IMR-90 (cell line): ENCODE results near the gene SEPHS1. TPM values are rescaled to one million over a fixed set of nuclear protein-coding genes. Genes with fewer than 3 reads are reported as not detected.
A peak's percentile ranks its signal among the peaks of the same experiment; 100 is the strongest.

ENCODE experiments used
- ATAC-seq: fragments of 200-7000 bp; cut with Tn5 transposase; 2 replicates; pipeline ENCODE4 v1.9.1; 2020; ENCODE audit warnings: low read depth, mild to moderate bottlenecking, moderate library complexity
- BruUV-seq: library from RNA; stranded (reverse); fragments of 400-500 nt; replicated peaks from 2 replicates; lab custom pipeline; 2021; lab: Mats Ljungman, UMichigan
- CTCF ChIA-PET: fragments of 300-600 bp; formaldehyde crosslinking; extraction: SDS; loops from one replicate; lab custom pipeline; 2021; ENCODE audit warnings: antibody characterized with exemption; lab: Yijun Ruan, JAX
- POLR2A ChIA-PET: fragments of 300-600 bp; sonication (Branson Sonifier 250); formaldehyde crosslinking; loops from one replicate; lab custom pipeline; 2022; ENCODE audit warnings: antibody characterized with exemption; ENCODE audit not compliant: unreplicated experiment; lab: Charles Lee
- DNase-seq: peaks from one replicate; pipeline ENCODE4 v3.0.0; 2013
- H2AFZ ChIP-seq: replicated peaks from 2 replicates; pipeline ENCODE3; 2013; ENCODE audit warnings: low read length, mild to moderate bottlenecking; ENCODE audit not compliant: poor library complexity
- H2AK5ac ChIP-seq: 2 replicates; pipeline ENCODE4 v1.6.1; 2013; ENCODE audit warnings: low read depth, low read length, inconsistent platforms
- H2AK9ac ChIP-seq: replicated peaks from 2 replicates; pipeline ENCODE3; 2013; ENCODE audit warnings: mild to moderate bottlenecking, low read depth, low read length, moderate library complexity; ENCODE audit not compliant: poor library complexity
- H2BK120ac ChIP-seq: 2 replicates; pipeline ENCODE4 v1.6.1; 2013; ENCODE audit warnings: low read depth, low read length, inconsistent platforms
- H2BK15ac ChIP-seq: 3 replicates; pipeline ENCODE4 v1.6.1; 2013; ENCODE audit warnings: low read depth, low read length, inconsistent platforms
- H2BK20ac ChIP-seq: 2 replicates; pipeline ENCODE4 v1.6.1; 2013; ENCODE audit warnings: low read depth, mild to moderate bottlenecking, inconsistent platforms, low read length, moderate library complexity
- H2BK5ac ChIP-seq: 2 replicates; pipeline ENCODE4 v1.6.1; 2013; ENCODE audit warnings: mild to moderate bottlenecking, low read depth, low read length, inconsistent platforms; ENCODE audit not compliant: poor library complexity, severe bottlenecking
- H3K14ac ChIP-seq: replicated peaks from 2 replicates; pipeline ENCODE4 v1.6.1; 2013; ENCODE audit warnings: low read depth, low read length, inconsistent platforms
- H3K18ac ChIP-seq: 2 replicates; pipeline ENCODE4 v1.6.1; 2013; ENCODE audit warnings: low read depth, low read length, control low read depth
- H3K23ac ChIP-seq: 2 replicates; pipeline ENCODE4 v1.6.1; 2013; ENCODE audit warnings: low read depth, low read length, inconsistent platforms
- H3K27ac ChIP-seq: 2 replicates; pipeline ENCODE4 v1.5.1; 2013; ENCODE audit warnings: mild to moderate bottlenecking, control low read depth, low read length; ENCODE audit not compliant: insufficient read depth
- H3K27me3 ChIP-seq: 2 replicates; pipeline ENCODE4 v1.6.1; 2013; ENCODE audit warnings: low read length; ENCODE audit not compliant: control insufficient read depth, insufficient read depth
- H3K36me3 ChIP-seq: 2 replicates; pipeline ENCODE4 v1.6.1; 2013; ENCODE audit warnings: low read length, mixed read lengths; ENCODE audit not compliant: control insufficient read depth, insufficient read depth
- H3K4ac ChIP-seq: 2 replicates; pipeline ENCODE4 v1.6.1; 2013; ENCODE audit warnings: low read depth, low read length, inconsistent platforms
- H3K4me1 ChIP-seq: 2 replicates; pipeline ENCODE4 v1.6.1; 2013; ENCODE audit warnings: low read length, mixed read lengths; ENCODE audit not compliant: control insufficient read depth, insufficient read depth
- H3K4me2 ChIP-seq: 2 replicates; pipeline ENCODE4 v1.6.1; 2013; ENCODE audit warnings: low read depth, mild to moderate bottlenecking, control low read depth, low read length, moderate library complexity
- H3K4me3 ChIP-seq: 2 replicates; pipeline ENCODE4 v1.5.1; 2013; ENCODE audit warnings: low read depth, mild to moderate bottlenecking, control low read depth, low read length, moderate library complexity; ENCODE audit not compliant: insufficient read depth
- H3K56ac ChIP-seq: 2 replicates; pipeline ENCODE4 v1.6.1; 2013; ENCODE audit warnings: low read length, inconsistent platforms; ENCODE audit not compliant: insufficient read depth; ENCODE audit errors: extremely low read depth
- H3K79me1 ChIP-seq, 2 experiments: 2 replicates each; pipeline ENCODE4 v1.6.1; 2013; ENCODE audit warnings: low read length in 2 of 2, inconsistent platforms in 1 of 2, low read depth in 1 of 2
- H3K9ac ChIP-seq: 2 replicates; pipeline ENCODE4 v1.6.1; 2013; ENCODE audit warnings: low read depth, low read length, control low read depth
- H3K9me1 ChIP-seq: 2 replicates; pipeline ENCODE4 v1.6.1; 2013; ENCODE audit warnings: low read length, inconsistent platforms; ENCODE audit not compliant: insufficient read depth
- H3K9me3 ChIP-seq: 2 replicates; pipeline ENCODE4 v1.6.1; 2013; ENCODE audit warnings: low read length; ENCODE audit not compliant: control insufficient read depth, insufficient read depth
- H4K20me1 ChIP-seq: 2 replicates; pipeline ENCODE4 v1.6.1; 2013; ENCODE audit warnings: low read length, inconsistent platforms; ENCODE audit not compliant: insufficient read depth
- H4K5ac ChIP-seq: 2 replicates; pipeline ENCODE4 v1.6.1; 2013; ENCODE audit warnings: mild to moderate bottlenecking, low read depth, low read length, control low read depth
- H4K8ac ChIP-seq, 2 experiments: 2 replicates each; pipeline ENCODE4 v1.6.1; 2013; ENCODE audit warnings: low read depth in 2 of 2, low read length in 2 of 2, control low read depth in 1 of 2, inconsistent platforms in 1 of 2
- H4K91ac ChIP-seq: 2 replicates; pipeline ENCODE4 v1.6.1; 2013; ENCODE audit warnings: low read depth, low read length, inconsistent platforms; ENCODE audit not compliant: insufficient read depth
- MAFK ChIP-seq: IDR thresholded peaks from 2 replicates; pipeline ENCODE4 v1.6.1; 2012; ENCODE audit warnings: low read depth, low read length, improper control_type of control experiment
- WGBS, 2 experiments: methylation state at CpG; one replicate each; pipeline versions ENCODE4 v1.1.5 to v1.1.7; 2013; ENCODE audit warnings: missing lambda C conversion rate in 2 of 2; ENCODE audit not compliant: insufficient read length in 1 of 2; ENCODE audit errors: extremely low coverage in 2 of 2; 5-methylcytosine and 5-hydroxymethylcytosine counted together
- dilution Hi-C: fragments of 300-500 bp; cut with HindIII; formaldehyde crosslinking; loops from one replicate; pipeline ENCODE4 v1.14.3; 2018; ENCODE audit warnings: low sequenced_read_pairs; ENCODE audit not compliant: unreplicated experiment
- in situ Hi-C: fragments of 300-500 bp; cut with MboI; formaldehyde crosslinking; loops from 3 replicates; pipeline ENCODE4 v1.14.3; 2019; ENCODE audit warnings: low sequenced_read_pairs, inconsistent platforms, mixed read lengths
- intact Hi-C: fragments of 100-400 bp; cut with micrococcal nuclease; formaldehyde crosslinking; loops from 2 replicates; pipeline ENCODE4 v1.10.0; 2022
- polyA plus RNA-seq, 3 experiments: library from polyadenylated mRNA; depleted of rRNA; stranded (reverse); fragments of >200 nt; gene quantifications; 2 replicates each; pipeline ENCODE4 v1.2.3, GENCODE V29; 2012; ENCODE audit warnings: low replicate concordance in 1 of 3
- total RNA-seq: library from RNA; depleted of rRNA; stranded (reverse); fragments of >200 nt; gene quantifications from 2 replicates; pipeline ENCODE4 v1.2.3, GENCODE V29; 2012
- TF ChIP-seq, protein P1 (sequence below): conservative IDR thresholded peaks from 2 replicates; pipeline ENCODE4 v1.5.1; 2012; ENCODE audit warnings: mild to moderate bottlenecking, low read depth, low read length, improper control_type of control experiment

Gene SEPHS1
- total and polyA plus RNA-seq, 2 of the 4 experiments (the other 2 are of a cell fraction) = 39.4 to 69.4 TPM

GRCh38 chr10:13291061-13291460 is 57.0 kb downstream of the SEPHS1 start:
- H4K5ac ChIP-seq = no peak overlapping the region
- no peak overlapping the region for H2AK9ac ChIP-seq
- H3K79me1 ChIP-seq = no peaks in the 10 kb centered on the region
- no peak overlapping the region for H2BK5ac ChIP-seq
- TF ChIP-seq MAFK = peak; percentile 4; the same call in 1 of the 2 replicates
- TF ChIP-seq, protein P1, sequence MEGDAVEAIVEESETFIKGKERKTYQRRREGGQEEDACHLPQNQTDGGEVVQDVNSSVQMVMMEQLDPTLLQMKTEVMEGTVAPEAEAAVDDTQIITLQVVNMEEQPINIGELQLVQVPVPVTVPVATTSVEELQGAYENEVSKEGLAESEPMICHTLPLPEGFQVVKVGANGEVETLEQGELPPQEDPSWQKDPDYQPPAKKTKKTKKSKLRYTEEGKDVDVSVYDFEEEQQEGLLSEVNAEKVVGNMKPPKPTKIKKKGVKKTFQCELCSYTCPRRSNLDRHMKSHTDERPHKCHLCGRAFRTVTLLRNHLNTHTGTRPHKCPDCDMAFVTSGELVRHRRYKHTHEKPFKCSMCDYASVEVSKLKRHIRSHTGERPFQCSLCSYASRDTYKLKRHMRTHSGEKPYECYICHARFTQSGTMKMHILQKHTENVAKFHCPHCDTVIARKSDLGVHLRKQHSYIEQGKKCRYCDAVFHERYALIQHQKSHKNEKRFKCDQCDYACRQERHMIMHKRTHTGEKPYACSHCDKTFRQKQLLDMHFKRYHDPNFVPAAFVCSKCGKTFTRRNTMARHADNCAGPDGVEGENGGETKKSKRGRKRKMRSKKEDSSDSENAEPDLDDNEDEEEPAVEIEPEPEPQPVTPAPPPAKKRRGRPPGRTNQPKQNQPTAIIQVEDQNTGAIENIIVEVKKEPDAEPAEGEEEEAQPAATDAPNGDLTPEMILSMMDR = no peak
- H3K56ac ChIP-seq = no peak overlapping the region
- H3K4me2 ChIP-seq = no peak overlapping the region
- BruUV-seq = no TSS peak
- no peak overlapping the region for H3K4me3 ChIP-seq
- H3K9me1 ChIP-seq = peaks cover 5% of the 10 kb centered on the region; the same call in 1 of the 2 replicates
- DNase-seq = peak; percentile 36
- in situ Hi-C loops = no loop called here
- no peak overlapping the region for H2BK120ac ChIP-seq
- H3K9me3 ChIP-seq = no peaks in the 10 kb centered on the region
- no peaks in the 10 kb centered on the region for H3K27me3 ChIP-seq
- H2AK5ac ChIP-seq = no peak overlapping the region
- no peaks in the 10 kb centered on the region for H3K4me1 ChIP-seq
- WGBS, 2 experiments = no CpG with 5 or more reads among the region's 4 CpGs
- H3K9ac ChIP-seq = no peak overlapping the region
- no peak overlapping the region for H2AFZ ChIP-seq
- H4K91ac ChIP-seq = no peak overlapping the region
- no peak overlapping the region for H4K8ac ChIP-seq
- H3K18ac ChIP-seq = no peak overlapping the region
- peaks cover 8% of the 10 kb centered on the region for H3K36me3 ChIP-seq
- no peak overlapping the region for H3K27ac ChIP-seq
- POLR2A ChIA-PET = no interaction called here
- H3K14ac ChIP-seq = no peak overlapping the region
- no peak overlapping the region for H3K4ac ChIP-seq
- no peak overlapping the region for H2BK20ac ChIP-seq
- dilution Hi-C loops = no loop called here
- H2BK15ac ChIP-seq = no peak overlapping the region
- H4K20me1 ChIP-seq = no peaks in the 10 kb centered on the region
- intact Hi-C loops = no loop called here
- no peak for ATAC-seq
- H3K23ac ChIP-seq = no peak overlapping the region
- CTCF ChIA-PET = interaction anchor here (0.6 kb wide), 1 partner anchor 11 kb away, joined by 4 read pairs; no protein-coding TSS in a partner anchor
